Right ventricle myocardium superior (tissue), 1 donor: ENCODE data around the gene IGF2R. TPM values are rescaled to one million over a fixed set of nuclear protein-coding genes. Genes with fewer than 3 reads are reported as not detected.
"Not testable (repeated sequence)": the region's sequence is repeated elsewhere in the genome, so short reads cannot be mapped to it uniquely, and the experiment has no call there.

Experiments used
- ATAC-seq: fragments of 200-7000 bp; cut with Tn5 transposase; one replicate; pipeline ENCODE4 v1.9.1; 2020; ENCODE audit warnings: mild to moderate bottlenecking; ENCODE audit not compliant: poor library complexity
- DNase-seq: peaks from one replicate; pipeline ENCODE4 v3.0.0-alpha.2; 2020
- intact Hi-C: fragments of 100-400 bp; cut with DNase I; formaldehyde crosslinking; loops from one replicate; pipeline ENCODE4 v1.11.2; 2022
- total RNA-seq: library from RNA; stranded (reverse); fragmentation: NEBNext Ultra II Directional; extraction: Animal tissue kit (Norgen Biotek cat#: 25700); gene quantifications from one replicate; pipeline ENCODE4 v1.2.1, GENCODE V29; 2021
- donor health status: DM: no; HTN: yes; CAD: no; lungs with severe emphysema.

The IGF2R gene
- total RNA-seq, 1 donor from 2014 or later: 68.4 TPM

- intact Hi-C loops: no loop called here
- DNase-seq: no peak
- ATAC-seq: no peak
Observed at GRCh38 chr6:160134779-160135547, 166.1 kb downstream of the IGF2R start.

GRCh38 chr6:160135907-160136655 is 167.2 kb downstream of the IGF2R start:
- intact Hi-C loops: no loop called here
- no peak for ATAC-seq
- no peak for DNase-seq

GRCh38 chr6:160137130-160137988 is 168.5 kb downstream of the IGF2R start:
- DNase-seq (no peak), ATAC-seq (no peak)
- intact Hi-C loops: no loop called here

GRCh38 chr6:160137989-160138835 is 169.3 kb downstream of the IGF2R start:
- DNase-seq: peak; percentile 69
- peak; percentile 64 for ATAC-seq
- intact Hi-C loops: no loop called here

GRCh38 chr6:160138839-160139419 is 170.0 kb downstream of the IGF2R start:
- no peak for ATAC-seq
- intact Hi-C loops: no loop called here

GRCh38 chr6:160139420-160139851 is 170.6 kb downstream of the IGF2R start:
- DNase-seq (no peak), ATAC-seq (no peak)
- intact Hi-C loops: no loop called here

More at GRCh38 chr6:160138839-160139419, 170.0 kb downstream of the IGF2R start:
- DNase-seq: no peak

GRCh38 chr6:160140493-160140892 is 171.6 kb downstream of the IGF2R start:
- ATAC-seq, DNase-seq: not testable (repeated sequence)
- intact Hi-C loops: loop anchor here (2.0 kb wide), 1 partner anchor 314 kb away; no protein-coding TSS in a partner anchor

- DNase-seq (no peak), ATAC-seq (no peak)
- intact Hi-C loops: loop anchor here (2.0 kb wide), 1 partner anchor 314 kb away; no protein-coding TSS in a partner anchor
Observed at GRCh38 chr6:160141001-160141726, 172.3 kb downstream of the IGF2R start.

GRCh38 chr6:160142115-160142715 is 173.3 kb downstream of the IGF2R start:
- intact Hi-C loops: no loop called here
- ATAC-seq (no peak), DNase-seq (no peak)

GRCh38 chr6:160146454-160147145 is 177.7 kb downstream of the IGF2R start:
- ATAC-seq (peak; percentile 15), DNase-seq (no peak)
- intact Hi-C loops: no loop called here

- ATAC-seq (peak; percentile 55), DNase-seq (no peak)
Observed at GRCh38 chr6:160147146-160147536, 178.3 kb downstream of the IGF2R start.

GRCh38 chr6:160154471-160154870 is 185.6 kb downstream of the IGF2R start:
- DNase-seq (no peak), ATAC-seq (no peak)

More at GRCh38 chr6:160147146-160147536, 178.3 kb downstream of the IGF2R start:
- intact Hi-C loops: no loop called here

GRCh38 chr6:160156842-160157241 is 188.0 kb downstream of the IGF2R start:
- intact Hi-C loops: no loop called here
- ATAC-seq: no peak
- DNase-seq: no peak

More at GRCh38 chr6:160154471-160154870, 185.6 kb downstream of the IGF2R start:
- intact Hi-C loops: no loop called here

GRCh38 chr6:160160450-160160849 is 191.6 kb downstream of the IGF2R start:
- ATAC-seq (no peak), DNase-seq (no peak)
- intact Hi-C loops: no loop called here
